Measurements from ENCODE around the gene ARHGAP26. TPM values are rescaled to one million over a fixed set of nuclear protein-coding genes. Genes with fewer than 3 reads are reported as not detected.
A peak's percentile ranks its signal among the peaks of the same experiment; 100 is the strongest.

The ARHGAP26 gene
- total and polyA plus RNA-seq, 9 donors, result 1.9 to 47.1 (median 12.0) TPM

DNA sequence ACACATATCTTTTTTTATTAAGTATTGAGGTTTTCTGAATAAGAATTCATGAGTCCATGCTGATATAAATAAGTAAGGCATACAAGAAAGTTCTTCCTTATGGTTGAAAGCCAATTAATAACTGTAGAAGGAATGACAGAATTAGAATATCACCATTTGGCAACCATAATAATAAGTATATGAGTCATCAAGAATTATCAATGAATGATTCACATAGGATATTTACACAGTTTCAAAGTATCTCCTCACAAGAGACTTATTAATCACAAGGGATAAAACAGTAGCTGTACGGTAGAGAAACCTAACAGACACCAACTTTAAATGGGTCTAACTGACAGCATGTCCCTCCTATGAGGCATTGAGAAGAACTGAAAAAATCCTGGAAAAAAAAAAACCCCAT, 471.7 kb downstream of the ARHGAP26 start:
- Histone ChIP-seq H3K4me1 (ENCODE audit: insufficient read depth) (no peaks in the 10 kb centered on the region), H3K9me3 (no peaks in the 10 kb centered on the region), H3K4me3 (no peak overlapping the region), H3K36me3 (no peaks in the 10 kb centered on the region), H3K27me3 (no peaks in the 10 kb centered on the region), H3K27ac (no peak overlapping the region)
- 37 to 43% (median 41%) methylated on average over 1 of the region's 1 CpG for WGBS, 3 donors
- intact Hi-C loops (cut with DNase I), result no loop called here
- DNase-seq, result no peak
- TF ChIP-seq POLR2A (IDR thresholded peaks at IDR 0.05) (no peak), EP300 (IDR thresholded peaks at IDR 0.05) (no peak)
- TF ChIP-seq, protein P1, sequence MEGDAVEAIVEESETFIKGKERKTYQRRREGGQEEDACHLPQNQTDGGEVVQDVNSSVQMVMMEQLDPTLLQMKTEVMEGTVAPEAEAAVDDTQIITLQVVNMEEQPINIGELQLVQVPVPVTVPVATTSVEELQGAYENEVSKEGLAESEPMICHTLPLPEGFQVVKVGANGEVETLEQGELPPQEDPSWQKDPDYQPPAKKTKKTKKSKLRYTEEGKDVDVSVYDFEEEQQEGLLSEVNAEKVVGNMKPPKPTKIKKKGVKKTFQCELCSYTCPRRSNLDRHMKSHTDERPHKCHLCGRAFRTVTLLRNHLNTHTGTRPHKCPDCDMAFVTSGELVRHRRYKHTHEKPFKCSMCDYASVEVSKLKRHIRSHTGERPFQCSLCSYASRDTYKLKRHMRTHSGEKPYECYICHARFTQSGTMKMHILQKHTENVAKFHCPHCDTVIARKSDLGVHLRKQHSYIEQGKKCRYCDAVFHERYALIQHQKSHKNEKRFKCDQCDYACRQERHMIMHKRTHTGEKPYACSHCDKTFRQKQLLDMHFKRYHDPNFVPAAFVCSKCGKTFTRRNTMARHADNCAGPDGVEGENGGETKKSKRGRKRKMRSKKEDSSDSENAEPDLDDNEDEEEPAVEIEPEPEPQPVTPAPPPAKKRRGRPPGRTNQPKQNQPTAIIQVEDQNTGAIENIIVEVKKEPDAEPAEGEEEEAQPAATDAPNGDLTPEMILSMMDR (IDR thresholded peaks at IDR 0.05), result no peak

DNA sequence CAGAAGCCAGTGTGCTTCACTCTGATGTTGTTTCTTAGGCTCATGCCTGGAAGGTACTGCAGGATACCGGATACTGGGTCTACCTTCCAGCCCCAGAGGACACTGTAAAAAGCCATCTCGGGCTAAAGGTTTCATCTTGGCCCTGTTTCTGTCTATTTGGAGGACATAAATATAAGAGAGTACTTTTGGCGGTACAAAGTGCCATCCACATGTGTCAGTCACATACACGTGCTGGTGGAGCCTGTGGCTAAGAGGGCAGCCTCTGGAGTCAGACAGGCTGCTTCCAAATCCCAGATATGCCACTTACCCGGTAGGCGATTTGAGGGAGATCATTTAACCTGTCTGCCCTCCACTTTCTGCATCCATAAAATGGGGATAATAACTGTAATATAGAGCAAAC, 472.9 kb downstream of the ARHGAP26 start:
- Histone ChIP-seq H3K27ac (no peak overlapping the region), H3K36me3 (no peaks in the 10 kb centered on the region), H3K27me3 (no peaks in the 10 kb centered on the region), H3K4me3 (no peak overlapping the region), H3K9me3 (no peaks in the 10 kb centered on the region), H3K4me1 (ENCODE audit: insufficient read depth) (no peaks in the 10 kb centered on the region)
- no peak for DNase-seq
- intact Hi-C loops (cut with DNase I), result no loop called here
- 89 to 95% (median 90%) methylated on average over 6 of the region's 6 CpGs for WGBS, 3 donors
- TF ChIP-seq, protein P1 (IDR thresholded peaks at IDR 0.05), result no peak
- TF ChIP-seq POLR2A (IDR thresholded peaks at IDR 0.05) (no peak), EP300 (IDR thresholded peaks at IDR 0.05) (no peak)

DNA sequence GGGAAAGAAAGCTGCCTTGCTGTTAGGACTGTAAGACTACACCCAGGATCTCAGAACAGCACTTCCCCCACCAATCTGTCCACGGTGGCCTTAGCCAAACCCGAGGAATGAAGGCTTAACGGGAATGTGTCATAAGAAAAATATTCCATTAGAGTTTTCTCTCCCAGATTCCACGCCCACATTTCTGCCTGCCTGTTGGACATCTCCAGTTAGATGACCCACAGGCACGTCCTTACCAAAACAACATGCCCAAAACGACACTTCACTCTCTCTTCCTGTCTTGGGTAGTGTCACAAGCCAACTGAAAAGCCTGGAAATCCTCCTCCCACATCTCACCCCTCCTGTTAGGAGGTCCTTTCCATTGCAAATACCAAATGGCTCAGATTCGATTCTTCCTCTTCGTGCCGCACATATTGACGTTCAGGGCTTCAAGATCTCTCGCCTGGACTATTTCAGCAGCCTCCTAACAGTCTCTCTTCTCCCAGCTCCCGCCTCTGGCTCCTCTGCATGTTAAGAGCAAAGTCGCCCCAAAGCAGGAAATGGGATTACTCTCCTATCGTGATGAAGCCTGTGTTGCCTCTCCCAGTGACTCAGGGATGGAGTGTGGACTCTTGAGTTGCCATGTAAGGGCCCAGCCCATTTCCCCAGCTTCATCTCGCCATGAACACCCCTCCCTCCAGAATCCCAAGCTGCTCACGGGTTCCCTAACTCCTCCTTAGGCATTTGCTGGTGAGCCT, 474.0 kb downstream of the ARHGAP26 start:
- Histone ChIP-seq H3K27me3 (no peaks in the 10 kb centered on the region), H3K4me1 (ENCODE audit: insufficient read depth) (no peaks in the 10 kb centered on the region), H3K4me3 (no peak overlapping the region), H3K36me3 (no peaks in the 10 kb centered on the region), H3K9me3 (no peaks in the 10 kb centered on the region), H3K27ac (no peak overlapping the region)
- intact Hi-C loops (cut with DNase I), result no loop called here
- peak in 2 of 5 donors; percentile 22 to 45 for DNase-seq
- WGBS, 3 donors, result 43 to 60% (median 52%) methylated on average over 16 of the region's 16 CpGs
- TF ChIP-seq POLR2A (IDR thresholded peaks at IDR 0.05), result no peak
- TF ChIP-seq, protein P1 (IDR thresholded peaks at IDR 0.05), result no peak
- no peak for TF ChIP-seq EP300 (IDR thresholded peaks at IDR 0.05)

DNA sequence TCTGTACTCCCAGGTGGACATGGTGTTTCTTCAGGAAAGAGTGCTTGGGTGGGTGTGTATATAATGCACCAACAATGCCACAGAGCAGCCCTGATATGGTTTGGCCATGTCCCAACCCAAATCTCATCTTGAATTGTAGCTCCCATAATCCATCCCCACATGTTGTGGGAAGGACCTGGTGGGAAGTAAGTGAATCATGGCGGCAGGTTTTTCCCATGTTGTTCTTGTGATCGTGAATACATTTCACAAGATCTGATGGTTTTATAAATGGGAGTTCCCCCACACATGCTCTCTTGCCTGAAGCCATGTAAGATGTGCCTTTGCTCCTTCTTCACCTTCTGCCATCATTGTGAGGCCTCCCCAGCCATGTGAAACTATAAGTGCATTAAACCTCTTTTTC, 474.8 kb downstream of the ARHGAP26 start:
- 74 to 94% (median 82%) methylated on average over 2 of the region's 2 CpGs for WGBS, 3 donors
- TF ChIP-seq POLR2A (IDR thresholded peaks at IDR 0.05) (no peak), EP300 (IDR thresholded peaks at IDR 0.05) (no peak)
- H3K4me1 ChIP-seq (ENCODE audit: insufficient read depth), result no peaks in the 10 kb centered on the region
- no peak for DNase-seq
- intact Hi-C loops (cut with DNase I), result no loop called here
- H3K27ac ChIP-seq, result no peak overlapping the region
- no peak overlapping the region for H3K4me3 ChIP-seq
- H3K9me3 ChIP-seq, result no peaks in the 10 kb centered on the region
- H3K36me3 ChIP-seq, result no peaks in the 10 kb centered on the region
- no peaks in the 10 kb centered on the region for H3K27me3 ChIP-seq

DNA sequence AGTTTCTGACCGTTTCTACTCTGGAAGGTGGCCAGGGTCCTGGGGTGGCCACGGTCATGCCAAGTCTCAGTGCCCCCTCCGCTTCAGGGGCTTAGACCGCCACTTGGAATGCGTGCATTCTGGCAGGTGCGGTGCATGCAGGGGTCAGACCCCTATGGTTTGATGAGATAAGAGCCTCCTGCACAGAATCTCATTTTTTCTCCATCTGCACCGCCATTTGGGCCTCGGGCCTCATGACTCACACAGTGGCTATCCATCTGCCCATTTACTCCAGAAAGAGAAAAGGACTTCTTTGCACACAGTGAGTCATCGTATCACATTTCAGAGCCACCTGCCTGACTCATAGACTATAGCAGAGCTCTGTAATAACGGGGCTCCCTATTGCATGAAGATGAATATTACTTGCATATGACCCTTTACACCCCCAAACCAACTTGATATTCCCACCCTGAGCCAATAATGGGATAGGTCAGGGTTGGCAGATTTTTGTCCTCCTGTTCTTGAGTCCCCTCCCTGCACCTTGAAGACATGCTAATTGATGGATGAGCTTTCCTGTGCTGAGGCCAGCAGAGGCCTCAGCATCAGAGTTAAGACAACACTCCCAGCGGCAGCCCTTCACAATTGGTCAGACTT, 475.9 kb downstream of the ARHGAP26 start:
- Histone ChIP-seq H3K27ac (no peak overlapping the region), H3K27me3 (no peaks in the 10 kb centered on the region), H3K36me3 (no peaks in the 10 kb centered on the region), H3K9me3 (no peaks in the 10 kb centered on the region), H3K4me1 (ENCODE audit: insufficient read depth) (no peaks in the 10 kb centered on the region), H3K4me3 (no peak overlapping the region)
- intact Hi-C loops (cut with DNase I), result no loop called here
- no peak for TF ChIP-seq POLR2A (IDR thresholded peaks at IDR 0.05)
- DNase-seq, result no peak
- 90 to 92% (median 90%) methylated on average over 11 of the region's 11 CpGs for WGBS, 3 donors
